ENCODE data around the gene METRN.

The METRN gene

DNA sequence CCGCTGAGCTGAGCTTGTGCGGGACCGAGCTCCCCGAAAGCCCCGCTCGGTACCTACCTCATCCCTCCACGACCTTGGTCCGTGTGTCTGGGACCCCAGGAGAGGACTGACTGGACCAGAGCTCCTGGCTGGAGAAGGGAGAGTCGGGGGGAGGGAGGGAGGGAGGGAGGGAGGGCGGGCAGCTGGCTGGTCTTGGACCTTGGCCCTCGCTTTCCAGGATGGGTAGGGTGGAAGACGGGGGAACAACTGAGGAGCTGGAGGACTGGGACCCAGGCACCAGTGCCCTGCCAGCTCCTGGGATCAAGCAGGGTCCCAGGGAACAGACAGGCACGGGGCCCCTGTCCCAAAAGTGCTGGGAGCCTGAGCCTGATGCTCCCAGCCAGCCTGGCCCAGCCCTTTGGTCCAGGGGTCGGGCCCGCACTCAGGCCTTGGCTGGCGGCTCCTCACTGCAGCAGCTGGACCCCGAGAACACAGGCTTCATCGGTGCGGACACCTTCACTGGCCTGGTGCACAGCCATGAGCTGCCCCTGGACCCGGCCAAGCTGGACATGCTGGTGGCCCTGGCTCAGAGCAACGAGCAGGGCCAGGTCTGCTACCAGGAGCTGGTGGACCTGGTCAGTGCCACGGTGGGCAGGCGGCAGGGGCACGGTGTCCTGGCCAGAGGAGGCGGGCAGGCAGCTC lies 38.9 kb upstream of the METRN start:
- Histone ChIP-seq H3K79me1 (replicated peaks; ENCODE audit: low read length, poor library complexity, severe bottlenecking) (peaks cover 9% of the 10 kb centered on the region), H2BK5ac (ENCODE audit: low read depth, low read length, poor library complexity, severe bottlenecking) (no peak overlapping the region), H2BK12ac (ENCODE audit: low read length in 2 of 2) (no peak overlapping the region), H3K4me1 (ENCODE audit: control insufficient read depth, insufficient read depth, low read depth, low read length) (peaks cover 44% of the 10 kb centered on the region), H3K9ac (ENCODE audit: low read length) (no peak overlapping the region), H3K27me3 (ENCODE audit: control insufficient read depth in 1 of 2, insufficient read depth in 1 of 2, low read length in 2 of 2) (no peaks in the 10 kb centered on the region), H2BK15ac (ENCODE audit: low read depth, poor library complexity, severe bottlenecking) (no peak overlapping the region), H3K14ac (ENCODE audit: low read length in 2 of 2) (no peak overlapping the region), H2BK120ac (ENCODE audit: low read depth, low read length) (peak overlapping the region; percentile 39), H2AFZ (ENCODE audit: low read depth, low read length) (no peak overlapping the region), H4K8ac (ENCODE audit: low read length) (no peak overlapping the region), H2AK5ac (ENCODE audit: low read length, severe bottlenecking) (no peak overlapping the region), H3K4me3 (ENCODE audit: insufficient read depth in 1 of 2, low read depth in 1 of 2, low read length in 2 of 2) (peak overlapping the region; percentile 48 to 75), H3K9me3 (ENCODE audit: control insufficient read depth, low read length) (no peaks in the 10 kb centered on the region), H3K23ac (ENCODE audit: low read length in 2 of 2) (no peak overlapping the region), H3K4ac (ENCODE audit: low read depth in 1 of 2, low read length in 2 of 2) (no peak overlapping the region), H4K91ac (ENCODE audit: low read length) (no peak overlapping the region), H3K18ac (ENCODE audit: low read depth in 1 of 2, low read length in 2 of 2) (no peak overlapping the region), H3K36me3 (ENCODE audit: control insufficient read depth in 1 of 2, insufficient read depth in 2 of 2, low read depth in 1 of 2, low read length in 2 of 2) (peaks cover 24 to 53% of the 10 kb centered on the region in 2 experiments), H3K4me2 (ENCODE audit: low read length, poor library complexity, severe bottlenecking) (peak overlapping the region; percentile 89), H3K27ac (ENCODE audit: low read length, poor library complexity, severe bottlenecking) (no peak overlapping the region)
- no peak for DNase-seq
- 87% methylated on average over 13 of the region's 25 CpGs for whole genome bisulfite sequencing

GRCh38 chr16:676565-676902 lies 38.4 kb upstream of the METRN start:
- H3K79me1 ChIP-seq (replicated peaks; ENCODE audit: low read length, poor library complexity, severe bottlenecking), result peaks cover 5% of the 10 kb centered on the region
- H3K23ac ChIP-seq (ENCODE audit: low read length in 2 of 2), result no peak overlapping the region
- no peak overlapping the region for H2BK15ac ChIP-seq (ENCODE audit: low read depth, poor library complexity, severe bottlenecking)
- no peak overlapping the region for H2BK120ac ChIP-seq (ENCODE audit: low read depth, low read length)
- no peaks in the 10 kb centered on the region for H3K27me3 ChIP-seq (ENCODE audit: control insufficient read depth in 1 of 2, insufficient read depth in 1 of 2, low read length in 2 of 2)
- H3K18ac ChIP-seq (ENCODE audit: low read depth in 1 of 2, low read length in 2 of 2), result no peak overlapping the region
- no peak overlapping the region for H2BK5ac ChIP-seq (ENCODE audit: low read depth, low read length, poor library complexity, severe bottlenecking)
- H2AFZ ChIP-seq (ENCODE audit: low read depth, low read length), result no peak overlapping the region
- H3K4me2 ChIP-seq (ENCODE audit: low read length, poor library complexity, severe bottlenecking), result no peak overlapping the region
- H3K9ac ChIP-seq (ENCODE audit: low read length), result no peak overlapping the region
- H4K91ac ChIP-seq (ENCODE audit: low read length), result peak overlapping the region; percentile 44
- H3K4me1 ChIP-seq (ENCODE audit: control insufficient read depth, insufficient read depth, low read depth, low read length), result peaks cover 49% of the 10 kb centered on the region
- H2BK12ac ChIP-seq (ENCODE audit: low read length in 2 of 2), result no peak overlapping the region
- H3K9me3 ChIP-seq (ENCODE audit: control insufficient read depth, low read length), result no peaks in the 10 kb centered on the region
- peaks cover 23 to 53% of the 10 kb centered on the region in 2 experiments for H3K36me3 ChIP-seq (ENCODE audit: control insufficient read depth in 1 of 2, insufficient read depth in 2 of 2, low read depth in 1 of 2, low read length in 2 of 2)
- no peak overlapping the region for H3K4me3 ChIP-seq (ENCODE audit: insufficient read depth in 1 of 2, low read depth in 1 of 2, low read length in 2 of 2)
- WGBS, result 94% methylated on average over 21 of the region's 21 CpGs
- no peak for DNase-seq
- no peak overlapping the region for H2AK5ac ChIP-seq (ENCODE audit: low read length, severe bottlenecking)
- no peak overlapping the region for H3K4ac ChIP-seq (ENCODE audit: low read depth in 1 of 2, low read length in 2 of 2)
- H3K27ac ChIP-seq (ENCODE audit: low read length, poor library complexity, severe bottlenecking), result no peak overlapping the region
- no peak overlapping the region for H3K14ac ChIP-seq (ENCODE audit: low read length in 2 of 2)
- H4K8ac ChIP-seq (ENCODE audit: low read length), result no peak overlapping the region

GRCh38 chr16:676913-677312 lies 38.0 kb upstream of the METRN start:
- Histone ChIP-seq H4K8ac (ENCODE audit: low read length) (no peak overlapping the region), H3K4me3 (ENCODE audit: insufficient read depth in 1 of 2, low read depth in 1 of 2, low read length in 2 of 2) (no peak overlapping the region), H2AFZ (ENCODE audit: low read depth, low read length) (no peak overlapping the region), H3K4me1 (ENCODE audit: control insufficient read depth, insufficient read depth, low read depth, low read length) (peaks cover 53% of the 10 kb centered on the region), H3K27me3 (ENCODE audit: control insufficient read depth in 1 of 2, insufficient read depth in 1 of 2, low read length in 2 of 2) (no peaks in the 10 kb centered on the region), H3K18ac (ENCODE audit: low read depth in 1 of 2, low read length in 2 of 2) (no peak overlapping the region), H3K79me1 (replicated peaks; ENCODE audit: low read length, poor library complexity, severe bottlenecking) (peaks cover 5% of the 10 kb centered on the region), H3K9me3 (ENCODE audit: control insufficient read depth, low read length) (no peaks in the 10 kb centered on the region), H3K23ac (ENCODE audit: low read length in 2 of 2) (no peak overlapping the region), H3K36me3 (ENCODE audit: control insufficient read depth in 1 of 2, insufficient read depth in 2 of 2, low read depth in 1 of 2, low read length in 2 of 2) (peaks cover 24 to 53% of the 10 kb centered on the region in 2 experiments), H3K9ac (ENCODE audit: low read length) (no peak overlapping the region), H2BK15ac (ENCODE audit: low read depth, poor library complexity, severe bottlenecking) (no peak overlapping the region), H3K27ac (ENCODE audit: low read length, poor library complexity, severe bottlenecking) (no peak overlapping the region), H3K4ac (ENCODE audit: low read depth in 1 of 2, low read length in 2 of 2) (no peak overlapping the region), H4K91ac (ENCODE audit: low read length) (peak overlapping the region; percentile 44), H3K14ac (ENCODE audit: low read length in 2 of 2) (no peak overlapping the region), H2BK5ac (ENCODE audit: low read depth, low read length, poor library complexity, severe bottlenecking) (no peak overlapping the region), H3K4me2 (ENCODE audit: low read length, poor library complexity, severe bottlenecking) (no peak overlapping the region), H2BK120ac (ENCODE audit: low read depth, low read length) (no peak overlapping the region), H2AK5ac (ENCODE audit: low read length, severe bottlenecking) (no peak overlapping the region), H2BK12ac (ENCODE audit: low read length in 2 of 2) (no peak overlapping the region)
- WGBS, result 86% methylated on average over 23 of the region's 23 CpGs
- DNase-seq, result no peak

DNA sequence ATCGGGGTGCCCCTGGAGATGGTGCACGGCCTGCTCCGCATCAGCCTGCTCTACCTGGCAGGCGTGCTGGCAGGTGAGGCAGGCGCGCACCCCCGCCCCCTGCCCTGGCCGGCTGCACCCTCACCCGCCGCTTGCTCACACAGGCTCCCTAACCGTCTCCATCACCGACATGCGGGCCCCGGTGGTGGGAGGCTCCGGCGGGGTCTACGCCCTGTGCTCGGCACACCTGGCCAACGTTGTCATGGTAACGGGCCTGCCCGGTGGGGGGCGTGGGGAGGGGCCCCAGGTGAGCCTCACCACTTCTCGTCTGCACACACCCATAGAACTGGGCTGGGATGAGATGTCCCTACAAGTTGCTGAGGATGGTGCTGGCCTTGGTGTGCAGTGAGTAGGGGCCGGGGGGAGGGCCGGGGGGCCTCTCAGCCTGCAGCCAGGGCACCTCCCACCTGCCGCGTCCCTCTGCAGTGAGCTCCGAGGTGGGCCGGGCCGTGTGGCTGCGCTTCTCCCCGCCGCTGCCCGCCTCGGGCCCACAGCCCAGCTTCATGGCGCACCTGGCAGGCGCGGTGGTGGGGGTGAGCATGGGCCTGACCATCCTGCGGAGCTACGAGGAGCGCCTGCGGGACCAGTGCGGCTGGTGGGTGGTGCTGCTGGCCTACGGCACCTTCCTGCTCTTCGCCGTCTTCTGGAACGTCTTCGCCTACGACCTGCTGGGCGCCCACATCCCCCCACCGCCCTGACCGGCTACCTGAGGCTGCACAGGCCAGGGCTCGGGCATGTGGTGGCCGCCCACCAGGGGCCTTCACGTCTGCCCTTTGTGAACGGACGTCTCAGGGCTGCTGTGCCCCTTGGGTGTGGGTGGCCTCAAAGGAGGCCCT lies 37.4 kb upstream of the METRN start:
- Histone ChIP-seq H3K79me1 (replicated peaks; ENCODE audit: low read length, poor library complexity, severe bottlenecking) (peaks cover 2% of the 10 kb centered on the region), H3K27me3 (ENCODE audit: control insufficient read depth in 1 of 2, insufficient read depth in 1 of 2, low read length in 2 of 2) (no peaks in the 10 kb centered on the region), H3K14ac (ENCODE audit: low read length in 2 of 2) (no peak overlapping the region), H3K4me1 (ENCODE audit: control insufficient read depth, insufficient read depth, low read depth, low read length) (peaks cover 60% of the 10 kb centered on the region), H4K91ac (ENCODE audit: low read length) (peak overlapping the region; percentile 11), H3K4me2 (ENCODE audit: low read length, poor library complexity, severe bottlenecking) (no peak overlapping the region), H4K8ac (ENCODE audit: low read length) (no peak overlapping the region), H3K36me3 (ENCODE audit: control insufficient read depth in 1 of 2, insufficient read depth in 2 of 2, low read depth in 1 of 2, low read length in 2 of 2) (peaks cover 24 to 53% of the 10 kb centered on the region in 2 experiments), H2AK5ac (ENCODE audit: low read length, severe bottlenecking) (no peak overlapping the region), H3K23ac (ENCODE audit: low read length in 2 of 2) (no peak overlapping the region), H3K18ac (ENCODE audit: low read depth in 1 of 2, low read length in 2 of 2) (no peak overlapping the region), H3K9me3 (ENCODE audit: control insufficient read depth, low read length) (no peaks in the 10 kb centered on the region), H2BK15ac (ENCODE audit: low read depth, poor library complexity, severe bottlenecking) (no peak overlapping the region), H3K9ac (ENCODE audit: low read length) (no peak overlapping the region), H3K4ac (ENCODE audit: low read depth in 1 of 2, low read length in 2 of 2) (no peak overlapping the region), H3K27ac (ENCODE audit: low read length, poor library complexity, severe bottlenecking) (no peak overlapping the region), H2AFZ (ENCODE audit: low read depth, low read length) (no peak overlapping the region), H2BK12ac (ENCODE audit: low read length in 2 of 2) (no peak overlapping the region), H3K4me3 (ENCODE audit: insufficient read depth in 1 of 2, low read depth in 1 of 2, low read length in 2 of 2) (no peak overlapping the region), H2BK5ac (ENCODE audit: low read depth, low read length, poor library complexity, severe bottlenecking) (no peak overlapping the region), H2BK120ac (ENCODE audit: low read depth, low read length) (no peak overlapping the region)
- DNase-seq, result no peak
- WGBS, result 81% methylated on average over 55 of the region's 57 CpGs
